ENCODE measurements around the gene MAS1L. TPM values are rescaled to one million over a fixed set of nuclear protein-coding genes. Genes with fewer than 3 reads are reported as not detected.

The MAS1L gene
- total RNA-seq, 1 experiment from 2014 or later: not detected

DNA sequence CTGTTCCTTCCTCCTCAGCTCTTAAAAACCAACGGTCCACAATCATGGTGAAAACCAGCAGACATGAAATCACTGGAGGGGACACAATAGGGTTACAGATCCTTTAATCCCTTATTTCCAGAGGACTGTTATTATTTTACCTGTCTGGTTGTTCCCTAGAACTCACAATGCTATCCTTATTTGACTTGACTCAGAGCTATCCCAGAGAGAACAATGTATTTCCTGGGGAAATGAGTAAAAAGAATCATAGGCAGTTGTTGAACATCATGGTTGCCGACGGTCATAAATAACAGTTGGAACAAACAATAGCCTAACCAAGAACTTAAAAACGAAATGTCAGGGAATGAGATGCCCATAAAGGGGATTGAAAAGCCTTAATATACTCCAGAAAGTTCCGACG, 21.5 kb downstream of the MAS1L start:
- TF ChIP-seq, protein P1, sequence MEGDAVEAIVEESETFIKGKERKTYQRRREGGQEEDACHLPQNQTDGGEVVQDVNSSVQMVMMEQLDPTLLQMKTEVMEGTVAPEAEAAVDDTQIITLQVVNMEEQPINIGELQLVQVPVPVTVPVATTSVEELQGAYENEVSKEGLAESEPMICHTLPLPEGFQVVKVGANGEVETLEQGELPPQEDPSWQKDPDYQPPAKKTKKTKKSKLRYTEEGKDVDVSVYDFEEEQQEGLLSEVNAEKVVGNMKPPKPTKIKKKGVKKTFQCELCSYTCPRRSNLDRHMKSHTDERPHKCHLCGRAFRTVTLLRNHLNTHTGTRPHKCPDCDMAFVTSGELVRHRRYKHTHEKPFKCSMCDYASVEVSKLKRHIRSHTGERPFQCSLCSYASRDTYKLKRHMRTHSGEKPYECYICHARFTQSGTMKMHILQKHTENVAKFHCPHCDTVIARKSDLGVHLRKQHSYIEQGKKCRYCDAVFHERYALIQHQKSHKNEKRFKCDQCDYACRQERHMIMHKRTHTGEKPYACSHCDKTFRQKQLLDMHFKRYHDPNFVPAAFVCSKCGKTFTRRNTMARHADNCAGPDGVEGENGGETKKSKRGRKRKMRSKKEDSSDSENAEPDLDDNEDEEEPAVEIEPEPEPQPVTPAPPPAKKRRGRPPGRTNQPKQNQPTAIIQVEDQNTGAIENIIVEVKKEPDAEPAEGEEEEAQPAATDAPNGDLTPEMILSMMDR (conservative IDR thresholded peaks at IDR 0.05): no peak
- Histone ChIP-seq H3K18ac (ENCODE audit: insufficient read length, low read depth, low read length) (no peak overlapping the region), H3K4me2 (ENCODE audit: insufficient read depth, insufficient read length, low read length) (no peak overlapping the region), H3T11ph (ENCODE audit: low read length) (no peak overlapping the region), H4K5ac (ENCODE audit: insufficient read length, low read depth, low read length) (no peak overlapping the region), H3K27ac (ENCODE audit: insufficient read length, low read depth, low read length) (no peak overlapping the region), H2BK12ac (ENCODE audit: insufficient read length, low read depth, low read length) (no peak overlapping the region), H3K9me3 (ENCODE audit: control insufficient read depth, low read depth, low read length) (no peaks in the 10 kb centered on the region), H3K9ac (ENCODE audit: extremely low read depth, insufficient read length, low read length) (no peak overlapping the region), H3K4me1 (ENCODE audit: insufficient read depth, low read length) (0 out of 2 replicates have a peak, but pooled peaks cover 4% of the 10 kb centered on the region), H2AFZ (ENCODE audit: low read length) (no peak overlapping the region), H2BK5ac (ENCODE audit: insufficient read length, low read length) (no peak overlapping the region), H2BK120ac (ENCODE audit: low read depth, low read length, poor library complexity, severe bottlenecking) (no peak overlapping the region), H4K91ac (ENCODE audit: insufficient read length, low read depth, low read length) (no peak overlapping the region), H3K79me2 (ENCODE audit: insufficient read depth, low read length) (no peaks in the 10 kb centered on the region), H3K23ac (ENCODE audit: insufficient read length, low read depth, low read length) (no peak overlapping the region), H3K14ac (ENCODE audit: insufficient read depth, low read length) (no peak overlapping the region), H3K56ac (ENCODE audit: insufficient read length, low read depth, low read length) (no peak overlapping the region), H3K4ac (ENCODE audit: low read depth, low read length) (no peak overlapping the region), H4K8ac (replicated peaks; ENCODE audit: insufficient read length, low read depth, low read length) (no peak overlapping the region), H3K23me2 (ENCODE audit: insufficient read length, low read depth, low read length, poor library complexity, severe bottlenecking) (no peaks in the 10 kb centered on the region), H3K79me1 (ENCODE audit: insufficient read depth, low read depth, low read length, poor library complexity, severe bottlenecking) (no peaks in the 10 kb centered on the region), H2BK15ac (ENCODE audit: low read depth, low read length) (no peak overlapping the region), H3K27me3 (ENCODE audit: insufficient read depth, low read length) (no peaks in the 10 kb centered on the region), H2BK20ac (ENCODE audit: low read depth, low read length, poor library complexity, severe bottlenecking) (no peak overlapping the region), H2AK5ac (ENCODE audit: insufficient read length, low read length) (no peak overlapping the region), H4K20me1 (ENCODE audit: control insufficient read depth, insufficient read depth, insufficient read length) (no peaks in the 10 kb centered on the region)
- no CpG with 5 or more reads among the region's 6 CpGs for WGBS (ENCODE audit: extremely low coverage, insufficient read length, low lambda C conversion rate)
- H3K27me3 Mint-ChIP-seq (ENCODE audit: low read depth): no peaks in the 10 kb centered on the region; the same call in 1 of the 2 replicates
- no peak for DNase-seq
- no peak overlapping the region for H3K27ac Mint-ChIP-seq
- H3K9me3 Mint-ChIP-seq: peaks cover 0 to 2% of the 10 kb centered on the region in 2 experiments; a peak in 3 of 5 replicates
- no peaks in the 10 kb centered on the region for H3K36me3 Mint-ChIP-seq (ENCODE audit: insufficient read depth in 1 of 3, low read depth in 3 of 3)
- H3K4me3 Mint-ChIP-seq: no peak overlapping the region
- H3K4me1 Mint-ChIP-seq: peaks cover 3% of the 10 kb centered on the region in 2 experiments; a peak in 3 of 4 replicates
